Measurements from ENCODE around the gene TRMT5.

Gene TRMT5

DNA sequence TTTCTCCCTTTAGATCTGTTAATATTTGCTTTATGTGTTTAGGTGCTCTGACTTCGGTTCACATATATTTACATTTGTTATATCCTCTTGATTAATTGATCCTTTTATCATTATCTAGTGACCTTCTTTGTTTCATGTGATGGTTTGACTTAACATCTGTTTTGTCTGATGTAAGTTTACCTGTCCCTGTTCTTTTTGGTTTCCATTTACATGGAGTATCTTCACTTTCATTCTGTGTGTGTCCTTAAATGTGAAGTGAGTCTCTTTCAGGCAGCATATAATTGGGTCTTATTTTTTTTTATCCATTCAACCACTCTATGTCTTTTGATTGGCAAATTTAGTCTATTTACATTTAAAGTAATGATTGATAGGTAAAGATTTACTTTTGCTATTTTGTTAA lies 24.2 kb downstream of the TRMT5 start:
- TF ChIP-seq USF1 (IDR thresholded peaks at IDR 0.05) (no peak), EGR1 (IDR thresholded peaks at IDR 0.05) (no peak), FOXM1 (IDR thresholded peaks at IDR 0.05; ENCODE audit: borderline replicate concordance, low read depth) (no peak), TEAD4 (IDR thresholded peaks at IDR 0.05) (no peak), ZBTB7A (IDR thresholded peaks at IDR 0.05; ENCODE audit: low read depth) (no peak), MAX (IDR thresholded peaks at IDR 0.05) (no peak), YY1 (IDR thresholded peaks at IDR 0.05; ENCODE audit: low read depth) (no peak), NFIC (IDR thresholded peaks at IDR 0.05) (no peak), CREB1 (IDR thresholded peaks at IDR 0.05; ENCODE audit: low read depth) (no peak)

DNA sequence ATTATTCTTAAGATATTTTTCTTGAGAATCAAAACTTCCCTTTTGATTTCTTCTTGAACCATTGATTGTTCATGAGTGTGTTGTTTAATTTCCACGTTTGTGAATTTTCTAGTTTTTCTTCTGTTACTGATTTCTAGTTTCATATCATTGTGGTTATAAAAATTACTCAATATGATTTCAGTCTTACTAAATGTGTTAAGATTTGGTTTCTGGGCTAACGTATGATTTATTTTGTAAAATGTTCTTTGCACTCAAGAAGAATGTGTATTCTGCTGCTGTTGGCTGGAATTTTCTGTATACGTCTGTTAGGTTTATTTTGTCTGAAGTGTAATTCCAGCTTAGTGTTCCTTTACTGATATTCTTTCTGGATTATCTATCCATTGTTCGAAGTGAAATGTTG lies 24.7 kb downstream of the TRMT5 start:
- TF ChIP-seq EGR1 (IDR thresholded peaks at IDR 0.05) (no peak), TEAD4 (IDR thresholded peaks at IDR 0.05) (no peak), CEBPB (IDR thresholded peaks at IDR 0.05) (no peak), REST (IDR thresholded peaks at IDR 0.05; ENCODE audit: low read depth) (no peak), ZBTB7A (IDR thresholded peaks at IDR 0.05; ENCODE audit: low read depth) (no peak), NFIC (IDR thresholded peaks at IDR 0.05) (no peak), TAF1 (IDR thresholded peaks at IDR 0.05; ENCODE audit: low read depth) (no peak), FOXM1 (IDR thresholded peaks at IDR 0.05; ENCODE audit: borderline replicate concordance, low read depth) (no peak), USF1 (IDR thresholded peaks at IDR 0.05) (no peak), CREB1 (IDR thresholded peaks at IDR 0.05; ENCODE audit: low read depth) (no peak), MAX (IDR thresholded peaks at IDR 0.05) (no peak), YY1 (IDR thresholded peaks at IDR 0.05; ENCODE audit: low read depth) (no peak), TCF12 (IDR thresholded peaks at IDR 0.05; ENCODE audit: low read depth) (no peak), EP300 (IDR thresholded peaks at IDR 0.05; ENCODE audit: borderline replicate concordance) (no peak), RAD21 (IDR thresholded peaks at IDR 0.05; ENCODE audit: low read depth) (no peak)

GRCh38 chr14:60951776-60952435 lies 29.0 kb downstream of the TRMT5 start:
- TF ChIP-seq TAF1 (IDR thresholded peaks at IDR 0.05; ENCODE audit: low read depth): no peak
- no peak for TF ChIP-seq EGR1 (IDR thresholded peaks at IDR 0.05)
- TF ChIP-seq EP300 (IDR thresholded peaks at IDR 0.05; ENCODE audit: borderline replicate concordance): no peak
- no peak for TF ChIP-seq TCF12 (IDR thresholded peaks at IDR 0.05; ENCODE audit: low read depth)
- TF ChIP-seq RAD21 (IDR thresholded peaks at IDR 0.05; ENCODE audit: low read depth): no peak
- TF ChIP-seq YY1 (IDR thresholded peaks at IDR 0.05; ENCODE audit: low read depth): no peak
- TF ChIP-seq TEAD4 (IDR thresholded peaks at IDR 0.05): no peak
- TF ChIP-seq ZBTB7A (IDR thresholded peaks at IDR 0.05; ENCODE audit: low read depth): no peak
- no peak for TF ChIP-seq REST (IDR thresholded peaks at IDR 0.05; ENCODE audit: low read depth)
- TF ChIP-seq USF1 (IDR thresholded peaks at IDR 0.05): no peak
- TF ChIP-seq CREB1 (IDR thresholded peaks at IDR 0.05; ENCODE audit: low read depth): no peak

DNA sequence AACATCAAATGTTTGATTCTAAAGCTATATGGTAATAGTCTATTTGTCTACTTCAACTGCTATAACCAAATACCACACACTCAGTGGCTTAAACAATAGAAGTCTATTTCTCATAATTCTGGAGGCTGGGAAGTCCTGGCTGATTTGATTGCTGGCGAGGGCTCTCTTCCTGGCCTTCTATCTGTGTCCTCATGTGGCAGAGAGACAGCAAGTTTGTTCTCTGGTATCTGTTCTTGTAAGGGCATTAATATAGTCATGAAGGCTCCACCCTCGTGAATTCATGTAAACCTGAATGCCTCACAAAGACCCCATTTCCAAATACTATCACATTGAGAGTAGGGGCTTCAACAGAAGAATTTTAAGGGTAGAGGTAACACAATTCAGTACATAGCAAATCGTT lies 34.1 kb downstream of the TRMT5 start:
- TF ChIP-seq USF1 (IDR thresholded peaks at IDR 0.05) (no peak), RAD21 (IDR thresholded peaks at IDR 0.05; ENCODE audit: low read depth) (no peak), FOXM1 (IDR thresholded peaks at IDR 0.05; ENCODE audit: borderline replicate concordance, low read depth) (no peak), MAX (IDR thresholded peaks at IDR 0.05) (no peak), REST (IDR thresholded peaks at IDR 0.05; ENCODE audit: low read depth) (no peak), CEBPB (IDR thresholded peaks at IDR 0.05) (no peak), TEAD4 (IDR thresholded peaks at IDR 0.05) (no peak), TCF12 (IDR thresholded peaks at IDR 0.05; ENCODE audit: low read depth) (no peak), CREB1 (IDR thresholded peaks at IDR 0.05; ENCODE audit: low read depth) (no peak), EP300 (IDR thresholded peaks at IDR 0.05; ENCODE audit: borderline replicate concordance) (no peak), EGR1 (IDR thresholded peaks at IDR 0.05) (no peak), YY1 (IDR thresholded peaks at IDR 0.05; ENCODE audit: low read depth) (no peak), NFIC (IDR thresholded peaks at IDR 0.05) (no peak), ZBTB7A (IDR thresholded peaks at IDR 0.05; ENCODE audit: low read depth) (no peak), TAF1 (IDR thresholded peaks at IDR 0.05; ENCODE audit: low read depth) (no peak)

All from Ishikawa (cell line).